Upper lobe of right lung (tissue), 1 donor: ENCODE results near the gene AFTPH. TPM values are rescaled to one million over a fixed set of nuclear protein-coding genes. Genes with fewer than 3 reads are reported as not detected.

ENCODE experiments used
- ATAC-seq: fragments of 200-7000 bp; cut with Tn5 transposase; one replicate; pipeline ENCODE4 v1.9.1; 2020; ENCODE audit warnings: mild to moderate bottlenecking, moderate library complexity
- DNase-seq: peaks from one replicate; pipeline ENCODE4 v3.0.0-alpha.2; 2020
- H3K27ac ChIP-seq: fragments of 200-600 bp; one replicate; pipeline ENCODE4 v1.8.0; 2022
- H3K27me3 ChIP-seq: fragments of 200-600 bp; one replicate; pipeline ENCODE4 v1.8.0; 2022; ENCODE audit warnings: mild to moderate bottlenecking
- H3K36me3 ChIP-seq: fragments of 200-600 bp; one replicate; pipeline ENCODE4 v1.8.0; 2022
- H3K4me1 ChIP-seq: fragments of 200-600 bp; one replicate; pipeline ENCODE4 v1.8.0; 2022
- H3K4me3 ChIP-seq: fragments of 200-600 bp; one replicate; pipeline ENCODE4 v1.8.0; 2022; ENCODE audit warnings: mild to moderate bottlenecking
- H3K9me3 ChIP-seq: fragments of 200-600 bp; one replicate; pipeline ENCODE4 v1.8.0; 2022
- intact Hi-C: fragments of 100-400 bp; cut with DNase I; formaldehyde crosslinking; loops from one replicate; pipeline ENCODE4 v1.11.0; 2022
- total RNA-seq: library from RNA; stranded (reverse); fragmentation: NEBNext Ultra II Directional; extraction: Animal tissue kit (Norgen Biotek cat#: 25700); gene quantifications from one replicate; pipeline ENCODE4 v1.2.1, GENCODE V29; 2021
- TF ChIP-seq, protein P1 (sequence below): fragments of 200-600 bp; IDR thresholded peaks from one replicate; pipeline ENCODE4 v1.8.0; 2022; ENCODE audit warnings: antibody characterized with exemption
- donor health status: DM: no; HTN: yes; CAD: no; lungs with severe emphysema.

The AFTPH gene
- total RNA-seq, 1 donor from 2014 or later: 40.2 TPM

DNA sequence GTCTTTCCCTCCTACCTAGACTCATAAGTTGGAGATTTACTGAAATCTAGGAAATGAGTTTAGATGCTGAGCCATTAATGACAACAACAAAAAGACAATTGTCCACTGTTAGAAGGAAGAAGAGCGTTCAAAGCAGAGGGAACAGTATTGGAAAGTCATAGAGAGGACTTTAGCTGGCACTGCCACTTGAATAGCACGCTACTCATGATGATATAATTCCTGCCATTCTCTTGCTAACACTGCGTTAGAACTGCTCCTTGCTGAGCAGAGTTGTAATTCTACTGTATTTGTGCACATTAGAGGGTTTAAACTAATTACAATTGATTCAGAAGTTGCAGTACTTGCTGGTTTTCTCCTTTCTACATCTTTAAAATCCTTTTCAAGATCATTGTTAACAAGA, 9.0 kb upstream of the AFTPH start:
- Histone ChIP-seq H3K27me3 (no peaks in the 10 kb centered on the region), H3K9me3 (no peaks in the 10 kb centered on the region), H3K4me3 (no peak overlapping the region), H3K4me1 (no peaks in the 10 kb centered on the region), H3K36me3 (no peaks in the 10 kb centered on the region), H3K27ac (no peak overlapping the region)
- no peak for ATAC-seq
- TF ChIP-seq, protein P1, sequence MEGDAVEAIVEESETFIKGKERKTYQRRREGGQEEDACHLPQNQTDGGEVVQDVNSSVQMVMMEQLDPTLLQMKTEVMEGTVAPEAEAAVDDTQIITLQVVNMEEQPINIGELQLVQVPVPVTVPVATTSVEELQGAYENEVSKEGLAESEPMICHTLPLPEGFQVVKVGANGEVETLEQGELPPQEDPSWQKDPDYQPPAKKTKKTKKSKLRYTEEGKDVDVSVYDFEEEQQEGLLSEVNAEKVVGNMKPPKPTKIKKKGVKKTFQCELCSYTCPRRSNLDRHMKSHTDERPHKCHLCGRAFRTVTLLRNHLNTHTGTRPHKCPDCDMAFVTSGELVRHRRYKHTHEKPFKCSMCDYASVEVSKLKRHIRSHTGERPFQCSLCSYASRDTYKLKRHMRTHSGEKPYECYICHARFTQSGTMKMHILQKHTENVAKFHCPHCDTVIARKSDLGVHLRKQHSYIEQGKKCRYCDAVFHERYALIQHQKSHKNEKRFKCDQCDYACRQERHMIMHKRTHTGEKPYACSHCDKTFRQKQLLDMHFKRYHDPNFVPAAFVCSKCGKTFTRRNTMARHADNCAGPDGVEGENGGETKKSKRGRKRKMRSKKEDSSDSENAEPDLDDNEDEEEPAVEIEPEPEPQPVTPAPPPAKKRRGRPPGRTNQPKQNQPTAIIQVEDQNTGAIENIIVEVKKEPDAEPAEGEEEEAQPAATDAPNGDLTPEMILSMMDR: no peak
- DNase-seq: no peak
- intact Hi-C loops: no loop called here

DNA sequence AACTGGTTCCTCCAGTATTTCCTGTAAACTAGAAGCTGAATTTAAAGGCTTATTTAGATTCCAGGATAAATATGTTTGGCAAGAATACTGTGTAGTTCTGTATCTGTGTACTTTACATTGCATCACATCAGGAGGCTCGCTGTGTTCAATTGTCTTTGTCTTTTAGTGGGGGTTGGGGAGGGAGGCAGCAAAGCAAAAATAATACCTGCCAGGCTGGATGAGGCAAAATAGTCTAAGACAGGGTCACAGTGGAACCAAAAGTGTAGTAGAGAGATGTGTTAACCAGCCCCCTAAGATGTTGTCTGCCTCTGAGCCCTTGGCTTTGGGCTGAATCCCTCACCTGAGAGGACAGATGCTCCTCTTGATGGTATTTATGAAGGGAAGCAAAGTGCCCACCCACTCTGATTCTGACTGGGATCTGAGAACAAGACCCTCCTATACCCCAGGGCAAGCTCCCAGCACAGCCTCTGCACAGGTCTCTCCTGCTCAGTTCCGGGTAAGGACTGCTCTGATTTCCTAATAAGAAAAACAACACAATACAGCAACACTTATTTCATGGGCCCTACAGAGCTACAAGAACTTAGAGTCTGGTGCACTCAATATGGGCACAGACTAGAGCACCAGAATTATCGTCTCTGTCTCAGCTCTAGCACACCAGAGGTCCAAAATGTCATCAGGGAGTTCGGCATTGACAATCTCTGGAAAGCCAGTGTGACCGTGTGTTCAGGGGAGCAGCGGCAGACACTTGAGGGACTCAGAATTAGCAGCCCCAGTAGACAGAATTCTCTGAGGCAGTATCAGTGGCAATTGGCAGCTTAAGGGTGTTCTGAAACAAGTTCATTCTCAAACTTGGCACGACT, 7.2 kb upstream of the AFTPH start:
- no peak for DNase-seq
- H3K36me3 ChIP-seq: no peaks in the 10 kb centered on the region
- H3K4me3 ChIP-seq: no peak overlapping the region
- TF ChIP-seq, protein P1: no peak
- ATAC-seq: no peak
- no peaks in the 10 kb centered on the region for H3K27me3 ChIP-seq
- H3K9me3 ChIP-seq: no peaks in the 10 kb centered on the region
- H3K4me1 ChIP-seq: no peaks in the 10 kb centered on the region
- no peak overlapping the region for H3K27ac ChIP-seq
- intact Hi-C loops: no loop called here

DNA sequence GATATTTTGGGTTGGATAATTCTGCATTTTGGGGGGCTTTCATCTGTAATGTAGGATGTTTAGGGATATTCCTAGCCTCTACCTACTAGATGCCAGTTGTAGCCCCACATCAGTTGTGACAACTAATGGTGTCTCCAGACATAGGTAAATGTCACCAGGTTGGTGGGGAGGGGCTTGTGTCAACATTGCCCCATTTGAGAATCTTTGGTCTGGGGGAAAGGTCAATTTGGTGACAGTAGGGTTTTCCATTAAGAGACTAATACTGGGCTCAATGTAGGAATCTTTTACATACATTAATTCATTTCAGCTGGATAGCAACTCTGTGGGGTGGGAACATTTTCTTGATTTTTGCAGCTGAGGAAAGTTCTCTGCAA, 6.6 kb upstream of the AFTPH start:
- Histone ChIP-seq H3K9me3 (no peaks in the 10 kb centered on the region), H3K27me3 (no peaks in the 10 kb centered on the region), H3K27ac (no peak overlapping the region), H3K36me3 (no peaks in the 10 kb centered on the region), H3K4me1 (no peaks in the 10 kb centered on the region), H3K4me3 (no peak overlapping the region)
- DNase-seq: no peak
- intact Hi-C loops: no loop called here
- ATAC-seq: no peak
- TF ChIP-seq, protein P1: no peak

DNA sequence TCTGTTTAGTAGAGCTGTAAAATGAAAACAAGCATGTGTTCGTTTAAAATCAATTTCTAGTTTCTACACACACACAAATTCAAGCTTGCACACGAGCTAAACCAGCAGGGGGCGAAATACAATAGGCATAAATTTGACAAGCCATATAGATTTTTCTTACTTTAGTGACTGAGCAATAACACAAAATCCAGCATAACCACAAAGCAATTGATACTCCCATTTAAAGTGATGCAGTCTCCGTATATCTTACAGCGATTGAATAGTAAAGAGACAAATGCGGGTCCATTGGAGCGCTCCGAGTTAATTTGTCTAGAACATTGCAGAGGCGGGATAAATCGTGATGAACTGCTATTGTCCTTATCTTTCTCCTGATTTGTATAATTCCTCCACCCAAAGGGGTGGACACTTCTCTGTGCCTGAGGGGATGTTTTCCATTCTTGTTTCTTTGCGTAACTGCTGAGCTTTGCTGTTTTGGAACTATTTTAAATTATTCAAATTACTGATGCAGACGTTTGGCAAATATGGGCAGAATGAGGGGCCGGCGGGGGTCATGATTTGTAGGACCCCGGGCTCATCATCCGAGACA, 1.2 kb upstream of the AFTPH start:
- H3K4me3 ChIP-seq: peak overlapping the region; percentile 94
- TF ChIP-seq, protein P1: peak; percentile 86
- DNase-seq (no peak), ATAC-seq (peak; percentile 6)
- peaks cover 19% of the 10 kb centered on the region for H3K4me1 ChIP-seq
- intact Hi-C loops: no loop called here
- H3K27ac ChIP-seq: peak overlapping the region; percentile 94
- no peaks in the 10 kb centered on the region for H3K36me3 ChIP-seq
- H3K9me3 ChIP-seq: no peaks in the 10 kb centered on the region
- H3K27me3 ChIP-seq: no peaks in the 10 kb centered on the region

DNA sequence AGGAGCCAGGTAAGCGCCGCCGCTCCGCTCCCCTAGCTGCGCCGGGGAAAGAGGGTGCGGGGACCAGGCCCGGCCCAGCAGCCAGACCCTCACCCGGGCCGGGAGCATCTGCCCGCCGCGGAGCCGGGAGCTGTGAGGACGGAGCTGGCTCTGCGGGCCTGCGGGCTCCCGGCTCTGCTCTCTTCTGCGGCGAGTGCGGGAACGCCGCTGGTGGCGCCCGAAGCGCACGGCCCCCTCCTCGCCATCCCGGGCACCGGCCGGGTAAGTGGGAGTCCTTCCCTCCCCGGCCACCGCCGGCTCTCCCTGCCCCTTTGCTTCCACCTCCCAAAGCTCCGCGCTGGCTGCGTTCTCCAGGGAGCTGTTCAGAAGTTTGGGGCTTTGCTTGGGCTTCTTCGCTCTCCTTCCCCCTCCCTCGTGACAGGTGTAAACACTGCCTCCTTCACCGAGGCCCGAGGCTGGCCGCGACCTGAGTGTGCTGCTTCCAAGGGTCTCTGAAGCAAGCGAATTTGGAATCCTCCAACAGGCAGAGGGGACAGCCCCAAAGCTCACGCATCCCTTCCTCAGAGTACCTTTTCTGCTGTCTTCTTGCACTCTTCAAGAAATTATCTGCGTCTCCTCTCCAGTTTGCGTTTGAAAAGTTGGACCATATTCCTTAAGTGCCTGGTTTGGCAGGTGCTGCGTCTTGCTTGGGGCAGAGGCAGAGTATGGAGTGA, 632 bp downstream of the AFTPH start:
- H3K4me1 ChIP-seq: peaks cover 19% of the 10 kb centered on the region
- H3K27ac ChIP-seq: peak overlapping the region; percentile 94
- ATAC-seq: peak; percentile 41
- no peaks in the 10 kb centered on the region for H3K27me3 ChIP-seq
- H3K4me3 ChIP-seq: peak overlapping the region; percentile 94
- TF ChIP-seq, protein P1: no peak
- DNase-seq: no peak
- intact Hi-C loops: no loop called here
- no peaks in the 10 kb centered on the region for H3K36me3 ChIP-seq
- H3K9me3 ChIP-seq: no peaks in the 10 kb centered on the region
